ENCODE data around the gene IL17RA. TPM values are rescaled to one million over a fixed set of nuclear protein-coding genes. Genes with fewer than 3 reads are reported as not detected.

IL17RA gene
- total RNA-seq, 4 donors from 2014 or later: 18.4 to 51.3 (median 32.9) TPM

GRCh38 chr22:17157714-17158113 lies 72.9 kb downstream of the IL17RA start:
- peak overlapping the region in 2 of 4 donors; percentile 52 to 65 for H3K4me3 ChIP-seq
- no peak for DNase-seq
- peak overlapping the region; percentile 89 to 95 (median 93) for H3K27ac ChIP-seq
- no peaks in the 10 kb centered on the region for H3K27me3 ChIP-seq
- in situ Hi-C loops (cut with MboI; ENCODE audit: low pct_ligation_motif_present in 1 of 4, low pct_unique_long_range_greater_than_20kb in 1 of 4, low sequenced_read_pairs in 3 of 4): no loop called here
- H3K4me1 ChIP-seq: peaks cover 14 to 39% (median 23%) of the 10 kb centered on the region in 4 donors
- TF ChIP-seq EP300 (IDR thresholded peaks at IDR 0.05; ENCODE audit: low read depth) (no peak), POLR2AphosphoS5 (IDR thresholded peaks at IDR 0.05) (no peak), CTCF (IDR thresholded peaks at IDR 0.05) (no peak), POLR2A (IDR thresholded peaks at IDR 0.05) (no peak)
- no peaks in the 10 kb centered on the region for H3K9me3 ChIP-seq
- intact Hi-C loops (cut with DNase I; ENCODE audit: low total_unique reads): no loop called here
- H3K36me3 ChIP-seq: no peaks in the 10 kb centered on the region
- WGBS, 2 donors (ENCODE audit: low coverage in 1 of 2): 72 to 76% methylated on average over 3 of the region's 3 CpGs

DNA sequence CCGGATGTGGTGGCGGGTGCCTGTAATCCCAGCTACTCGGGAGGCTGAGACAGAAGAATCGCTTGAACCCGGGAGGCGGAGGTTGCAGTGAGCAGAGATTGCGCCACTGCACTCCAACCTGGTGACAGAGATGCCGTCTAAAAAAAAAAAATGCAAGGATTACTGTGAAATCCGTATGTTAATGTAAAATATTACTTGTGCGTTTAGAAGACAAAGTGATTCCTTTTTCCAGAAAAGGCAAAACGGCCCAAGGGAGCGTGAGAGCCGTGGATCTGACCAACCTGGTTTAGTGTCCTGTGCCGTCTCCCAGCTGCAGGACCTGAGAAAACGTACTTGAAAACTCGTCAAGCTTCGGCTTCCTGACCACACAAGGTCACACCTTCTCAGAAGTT lies 73.4 kb downstream of the IL17RA start:
- DNase-seq: no peak
- intact Hi-C loops (cut with DNase I; ENCODE audit: low total_unique reads): no loop called here
- in situ Hi-C loops (cut with MboI; ENCODE audit: low pct_ligation_motif_present in 1 of 4, low pct_unique_long_range_greater_than_20kb in 1 of 4, low sequenced_read_pairs in 3 of 4): no loop called here
- Histone ChIP-seq H3K36me3 (no peaks in the 10 kb centered on the region), H3K4me1 (peaks cover 14 to 37% (median 21%) of the 10 kb centered on the region in 4 donors), H3K9me3 (no peaks in the 10 kb centered on the region), H3K4me3 (peak overlapping the region; percentile 20 to 65 (median 50)), H3K27me3 (no peaks in the 10 kb centered on the region), H3K27ac (peak overlapping the region; percentile 89 to 95 (median 93))
- 18 to 43% methylated on average over 3 to 17 of the region's 17 CpGs for WGBS, 2 donors (ENCODE audit: low coverage in 1 of 2)
- TF ChIP-seq POLR2AphosphoS5 (IDR thresholded peaks at IDR 0.05) (no peak), POLR2A (IDR thresholded peaks at IDR 0.05) (no peak), EP300 (IDR thresholded peaks at IDR 0.05; ENCODE audit: low read depth) (no peak)

GRCh38 chr22:17158568-17159503 lies 74.0 kb downstream of the IL17RA start, which contains the start of gene HDHD5:
HDHD5 (minus strand) TSS chr22:17159277; CDS start chr22:17159251, 26 bp downstream.
- WGBS, 2 donors (ENCODE audit: low coverage in 1 of 2): 1% methylated on average over 88 of the region's 114 CpGs; no CpG with 5 or more reads in 1 of the 2 donors
- peak; percentile 62 for TF ChIP-seq POLR2A (IDR thresholded peaks at IDR 0.05)
- TF ChIP-seq POLR2AphosphoS5 (IDR thresholded peaks at IDR 0.05): peak; percentile 29 to 62 (median 56)
- no peak for TF ChIP-seq CTCF (IDR thresholded peaks at IDR 0.05)
- TF ChIP-seq EP300 (IDR thresholded peaks at IDR 0.05; ENCODE audit: low read depth): no peak
- DNase-seq: peak; percentile 94
- Histone ChIP-seq H3K36me3 (no peaks in the 10 kb centered on the region), H3K4me1 (peaks cover 14 to 32% (median 20%) of the 10 kb centered on the region in 4 donors), H3K9me3 (no peaks in the 10 kb centered on the region), H3K4me3 (peak within 1 kb of the TSS; percentile 48 to 66 (median 58)), H3K27ac (peak within 1 kb of the TSS; percentile 89 to 95 (median 93)), H3K27me3 (no peaks in the 10 kb centered on the region)
- intact Hi-C loops (cut with DNase I; ENCODE audit: low total_unique reads) (no loop called here), in situ Hi-C loops (cut with MboI; ENCODE audit: low pct_ligation_motif_present in 1 of 4, low pct_unique_long_range_greater_than_20kb in 1 of 4, low sequenced_read_pairs in 3 of 4) (no loop called here)

- Histone ChIP-seq H3K27me3 (no peaks in the 10 kb centered on the region), H3K36me3 (no peaks in the 10 kb centered on the region), H3K4me3 (peak overlapping the region; percentile 48 to 66 (median 58)), H3K9me3 (no peaks in the 10 kb centered on the region), H3K27ac (peak overlapping the region; percentile 89 to 95 (median 93)), H3K4me1 (peaks cover 14 to 32% (median 20%) of the 10 kb centered on the region in 4 donors)
- TF ChIP-seq POLR2AphosphoS5 (IDR thresholded peaks at IDR 0.05) (peak in 1 of 3 donors; percentile 2), EP300 (IDR thresholded peaks at IDR 0.05; ENCODE audit: low read depth) (no peak), CTCF (IDR thresholded peaks at IDR 0.05) (no peak), POLR2A (IDR thresholded peaks at IDR 0.05) (no peak)
- 9% methylated on average over 24 of the region's 35 CpGs; no CpG with 5 or more reads in 1 of the 2 donors for WGBS, 2 donors (ENCODE audit: low coverage in 1 of 2)
- intact Hi-C loops (cut with DNase I; ENCODE audit: low total_unique reads) (no loop called here), in situ Hi-C loops (cut with MboI; ENCODE audit: low pct_ligation_motif_present in 1 of 4, low pct_unique_long_range_greater_than_20kb in 1 of 4, low sequenced_read_pairs in 3 of 4) (no loop called here)
- DNase-seq: peak; percentile 62
These were observed 74.7 kb downstream of the IL17RA start for GRCh38 chr22:17159504-17159951.
